Measurements from ENCODE around the gene ADGRE3.
"Not testable (repeated sequence)": the region's sequence is repeated elsewhere in the genome, so short reads cannot be mapped to it uniquely, and the experiment has no call there.

ADGRE3 gene

DNA sequence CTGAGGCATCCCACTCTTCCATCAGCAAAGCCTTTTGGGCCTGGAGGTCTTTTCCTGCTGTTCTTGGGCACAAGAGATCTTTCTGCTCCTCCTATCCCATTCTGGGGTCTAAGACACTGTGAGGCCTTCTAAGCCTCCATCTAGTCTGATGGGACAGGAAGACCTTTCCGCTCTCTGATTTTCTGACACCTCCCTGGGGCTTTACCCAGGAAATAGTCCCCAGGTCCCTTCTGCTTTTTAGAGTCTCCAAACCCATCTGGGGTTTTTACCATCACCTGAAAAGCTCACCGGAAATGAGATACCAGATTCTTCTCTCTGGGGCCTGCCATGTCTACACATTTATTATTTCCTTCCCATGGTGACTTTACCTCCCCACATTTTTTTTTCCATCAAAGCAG lies 70.7 kb downstream of the ADGRE3 start:
- no peak for DNase-seq (ENCODE audit: low read depth)

DNA sequence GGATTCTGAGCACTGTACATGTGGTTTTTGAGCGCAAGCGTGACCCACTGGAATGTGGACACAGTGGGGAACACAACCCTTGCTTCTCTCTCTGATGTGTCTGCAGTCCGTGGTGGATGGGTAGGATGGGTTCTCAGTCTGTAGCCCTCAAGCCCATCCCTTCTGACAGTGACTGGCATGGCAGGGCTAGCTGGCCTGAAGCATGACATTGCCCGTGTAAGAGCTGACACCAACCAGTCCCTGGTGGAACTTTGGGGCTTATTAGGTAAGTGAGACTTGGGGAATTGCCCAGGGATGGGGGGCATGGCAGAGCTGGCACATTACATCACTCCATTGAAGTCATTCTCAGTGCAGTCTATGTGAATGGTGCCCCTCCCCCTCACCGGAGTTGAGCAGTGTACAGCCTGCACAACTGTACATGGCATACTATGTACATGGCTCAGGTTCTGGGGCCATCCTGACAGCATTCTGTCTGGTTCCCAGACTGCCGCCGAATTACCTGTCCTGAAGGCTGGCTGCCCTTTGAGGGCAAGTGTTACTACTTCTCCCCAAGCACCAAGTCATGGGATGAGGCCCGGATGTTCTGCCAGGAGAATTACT lies 75.0 kb downstream of the ADGRE3 start:
- no peak for DNase-seq (ENCODE audit: low read depth)

GRCh38 chr19:14595558-14595957 lies 79.1 kb downstream of the ADGRE3 start:
- DNase-seq (ENCODE audit: low read depth), result no peak

DNA sequence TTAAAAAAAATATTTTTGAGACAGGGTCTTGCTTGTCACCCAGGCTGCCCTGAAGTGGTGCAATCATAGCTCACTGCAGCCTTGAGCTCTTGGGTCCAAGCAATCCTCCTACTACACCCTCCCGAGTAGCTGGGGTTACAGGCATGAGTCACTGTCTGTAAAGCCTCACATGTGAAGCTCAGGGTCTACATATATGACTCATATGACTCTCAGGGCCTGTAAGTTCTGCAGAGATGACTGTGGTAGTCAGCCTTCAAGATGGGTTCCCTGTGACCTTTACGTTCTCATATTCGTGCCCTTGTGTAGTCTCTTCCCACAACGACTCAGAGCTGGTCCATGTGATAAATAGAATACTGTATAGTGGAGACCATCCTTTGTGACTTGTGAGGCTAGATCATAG lies 85.2 kb downstream of the ADGRE3 start:
- not testable (repeated sequence) for DNase-seq (ENCODE audit: low read depth)

DNA sequence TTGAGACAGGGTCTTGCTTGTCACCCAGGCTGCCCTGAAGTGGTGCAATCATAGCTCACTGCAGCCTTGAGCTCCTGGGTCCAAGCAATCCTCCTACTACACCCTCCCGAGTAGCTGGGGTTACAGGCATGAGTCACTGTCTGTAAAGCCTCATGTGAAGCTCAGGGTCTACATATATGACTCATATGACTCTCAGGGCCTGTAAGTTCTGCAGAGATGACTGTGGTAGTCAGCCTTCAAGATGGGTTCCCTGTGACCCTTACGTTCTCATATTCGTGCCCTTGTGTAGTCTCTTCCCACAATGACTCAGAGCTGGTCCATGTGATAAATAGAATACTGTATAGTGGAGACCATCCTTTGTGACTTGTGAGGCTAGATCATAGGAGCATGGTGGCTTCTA lies 89.5 kb downstream of the ADGRE3 start:
- DNase-seq (ENCODE audit: low read depth), result not testable (repeated sequence)

GRCh38 chr19:14584372-14584771 lies 90.3 kb downstream of the ADGRE3 start:
- DNase-seq (ENCODE audit: low read depth), result not testable (repeated sequence)

DNA sequence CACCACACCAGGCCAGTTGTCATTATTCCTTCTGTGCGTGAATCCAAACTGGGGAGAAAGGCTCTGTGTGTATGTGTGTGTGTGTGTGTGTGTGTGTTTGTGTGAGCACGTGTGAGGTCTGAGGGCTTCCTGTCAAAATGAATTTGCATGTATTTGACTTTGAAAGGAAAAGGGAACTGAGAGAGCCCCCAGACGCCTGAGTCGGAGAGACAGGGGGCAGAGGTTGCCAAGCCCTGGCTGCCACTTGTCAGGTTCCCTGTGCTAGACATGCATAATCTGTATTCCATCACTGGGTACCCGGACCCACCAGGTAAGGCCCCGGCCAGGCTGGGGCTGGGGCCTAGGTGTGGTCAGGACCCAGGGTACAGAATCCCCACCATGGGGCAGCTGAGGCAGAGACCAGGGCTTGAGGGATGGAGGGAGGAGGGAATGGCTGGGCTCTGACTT lies 91.7 kb downstream of the ADGRE3 start, which contains the start of gene CLEC17A:
CLEC17A (plus strand) TSS at position 191 of the 447 bp plus-strand sequence; CDS start at position 268, 77 bp downstream.
- DNase-seq (ENCODE audit: low read depth), result no peak

- no peak for DNase-seq (ENCODE audit: low read depth)
Measured at GRCh38 chr19:14580623-14581237, 93.9 kb downstream of the ADGRE3 start.

- no peak for DNase-seq (ENCODE audit: low read depth)
Measured at GRCh38 chr19:14577885-14578427, 96.7 kb downstream of the ADGRE3 start.

- no peak for DNase-seq (ENCODE audit: low read depth)
Measured at GRCh38 chr19:14577264-14577663, 97.4 kb downstream of the ADGRE3 start.

GRCh38 chr19:14576363-14576762 lies 98.3 kb downstream of the ADGRE3 start:
- DNase-seq (ENCODE audit: low read depth), result no peak

GRCh38 chr19:14575428-14575980 lies 99.1 kb downstream of the ADGRE3 start:
- DNase-seq (ENCODE audit: low read depth), result no peak

DNA sequence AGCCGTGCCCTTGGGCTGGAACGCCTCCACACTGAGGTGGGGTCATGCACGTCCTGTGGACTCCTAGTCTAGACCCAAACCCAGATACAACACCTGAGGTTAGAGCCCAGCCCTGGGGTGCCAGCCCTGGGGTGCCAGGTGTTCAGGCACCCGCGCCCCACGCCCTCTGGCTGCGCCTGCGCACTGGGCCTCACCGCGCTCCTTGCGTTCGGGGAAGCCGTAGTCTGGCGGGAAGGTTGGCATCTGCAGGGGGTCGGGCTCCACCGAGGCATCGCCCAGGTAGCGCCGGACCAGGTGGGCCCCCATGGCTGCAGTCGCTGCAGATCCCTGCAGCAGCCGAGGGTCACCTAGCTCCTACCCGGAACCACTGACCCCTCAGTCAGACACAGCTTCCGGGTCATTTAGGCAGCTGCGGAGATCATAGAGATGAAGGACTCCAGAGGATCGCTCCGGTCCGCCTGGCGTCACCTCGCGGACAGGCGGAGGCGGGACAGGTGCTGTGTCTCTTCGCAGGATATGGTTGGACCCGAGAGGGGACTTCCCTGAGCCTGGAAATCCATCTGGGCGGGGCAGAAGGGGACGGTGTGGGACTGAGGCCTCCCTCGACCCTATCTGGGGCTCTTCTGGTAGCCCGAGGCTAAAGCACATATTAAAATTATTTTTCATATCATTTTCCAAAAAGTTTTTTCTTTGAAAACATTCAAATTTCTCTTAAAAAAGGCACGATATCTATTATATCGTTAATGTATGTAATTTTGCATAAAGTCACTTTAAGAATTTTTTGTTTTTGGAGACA lies 102.8 kb downstream of the ADGRE3 start, which contains the start of gene NDUFB7:
NDUFB7 (minus strand) TSS at position 372 of the 796 bp plus-strand sequence; CDS start at position 306, 66 bp downstream.
- DNase-seq (ENCODE audit: low read depth), result peak; percentile 83

DNA sequence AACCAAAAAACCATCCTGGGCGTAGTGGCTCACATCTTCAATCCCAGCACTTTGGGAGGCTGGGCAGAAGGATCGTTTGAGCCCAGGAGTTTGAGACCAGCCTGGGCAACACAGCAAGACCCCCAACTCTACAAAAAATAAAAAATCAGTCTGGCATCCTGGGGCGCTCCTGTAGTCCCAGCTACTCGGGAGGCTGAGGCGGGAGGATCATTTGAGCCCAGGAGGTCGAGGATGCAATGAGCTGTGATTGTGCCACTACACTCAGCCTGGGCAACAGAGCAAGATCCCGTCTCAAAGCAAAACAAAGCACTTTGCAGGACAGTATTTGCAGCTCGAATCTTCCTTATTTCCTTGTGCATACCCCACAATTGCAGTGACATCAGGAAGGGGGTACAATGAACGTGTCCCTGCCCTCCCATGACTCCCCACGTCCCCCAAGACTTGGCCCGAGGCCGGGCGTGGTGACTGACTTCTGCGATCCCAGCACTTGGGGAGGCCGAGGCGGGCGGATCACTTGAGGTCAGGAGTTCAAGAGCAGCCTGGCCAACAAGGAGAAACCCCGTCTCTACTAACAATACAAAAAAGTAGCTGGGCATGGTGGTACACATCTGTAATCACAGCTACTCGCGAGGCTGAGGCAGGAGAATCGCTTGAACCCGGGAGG lies 103.6 kb downstream of the ADGRE3 start:
- DNase-seq (ENCODE audit: low read depth), result no peak

Data from GM04504 (cell line).